ENCODE data around the gene TPCN2. TPM values are rescaled to one million over a fixed set of nuclear protein-coding genes. Genes with fewer than 3 reads are reported as not detected.

TPCN2 gene
- total RNA-seq, 8 experiments from 2014 or later, result 3.6 to 17.2 (median 5.6) TPM

GRCh38 chr11:69162505-69162904 is 113.8 kb downstream of the TPCN2 start:
- in situ Hi-C loops (cut with MboI; ENCODE audit: low pct_unique_long_range_greater_than_20kb in 2 of 9, low sequenced_read_pairs in 9 of 9, unreplicated experiment in 9 of 9), result no loop called here
- ATAC-seq (replicated peaks in 6 of 8), result no peak
- Histone ChIP-seq H3K4me1 (replicated peaks in 1 of 2) (peaks cover 6% of the 10 kb centered on the region in 2 donors), H3K27ac (no peak overlapping the region), H3K4me3 (no peak overlapping the region)

GRCh38 chr11:69163842-69164241 is 115.1 kb downstream of the TPCN2 start:
- H3K4me1 ChIP-seq (replicated peaks in 1 of 2), result no peaks in the 10 kb centered on the region
- H3K27ac ChIP-seq, result no peak overlapping the region
- in situ Hi-C loops (cut with MboI; ENCODE audit: low pct_unique_long_range_greater_than_20kb in 2 of 9, low sequenced_read_pairs in 9 of 9, unreplicated experiment in 9 of 9), result no loop called here
- WGBS, 10 experiments, result 67 to 100% (median 88%) methylated on average over 1 of the region's 1 CpG; no CpG with 5 or more reads in 1 of the 10 experiments
- ATAC-seq (replicated peaks in 6 of 8), result no peak
- no peak overlapping the region for H3K4me3 ChIP-seq

- no peak overlapping the region for H3K4me3 ChIP-seq
- H3K4me1 ChIP-seq (replicated peaks in 1 of 2), result no peaks in the 10 kb centered on the region
- ATAC-seq (replicated peaks in 6 of 8), result no peak
- in situ Hi-C loops (cut with MboI; ENCODE audit: low pct_unique_long_range_greater_than_20kb in 2 of 9, low sequenced_read_pairs in 9 of 9, unreplicated experiment in 9 of 9), result no loop called here
- WGBS, 10 experiments, result 60 to 100% (median 90%) methylated on average over 1 to 7 of the region's 10 CpGs; no CpG with 5 or more reads in 3 of the 10 experiments
- no peak overlapping the region for H3K27ac ChIP-seq
Measured at GRCh38 chr11:69164824-69165223, 116.1 kb downstream of the TPCN2 start.

GRCh38 chr11:69165775-69166174 is 117.0 kb downstream of the TPCN2 start:
- 67 to 100% (median 82%) methylated on average over 1 of the region's 2 CpGs; no CpG with 5 or more reads in 4 of the 10 experiments for WGBS, 10 experiments
- H3K4me3 ChIP-seq, result no peak overlapping the region
- no peak for ATAC-seq (replicated peaks in 6 of 8)
- H3K4me1 ChIP-seq (replicated peaks in 1 of 2), result no peaks in the 10 kb centered on the region
- in situ Hi-C loops (cut with MboI; ENCODE audit: low pct_unique_long_range_greater_than_20kb in 2 of 9, low sequenced_read_pairs in 9 of 9, unreplicated experiment in 9 of 9), result no loop called here
- no peak overlapping the region for H3K27ac ChIP-seq

- ATAC-seq (replicated peaks in 6 of 8), result peak; percentile 79 to 99 (median 98)
- WGBS, 10 experiments, result 10 to 100% (median 26%) methylated on average over 1 to 9 of the region's 21 CpGs; no CpG with 5 or more reads in 4 of the 10 experiments
- no peak overlapping the region for H3K4me3 ChIP-seq
- no peaks in the 10 kb centered on the region for H3K4me1 ChIP-seq (replicated peaks in 1 of 2)
- in situ Hi-C loops (cut with MboI; ENCODE audit: low pct_unique_long_range_greater_than_20kb in 2 of 9, low sequenced_read_pairs in 9 of 9, unreplicated experiment in 9 of 9), result no loop called here
- H3K27ac ChIP-seq, result no peak overlapping the region
Measured at GRCh38 chr11:69166218-69167115, 117.7 kb downstream of the TPCN2 start.

GRCh38 chr11:69167130-69167915 is 118.6 kb downstream of the TPCN2 start:
- 0 to 100% (median 74%) methylated on average over 1 to 6 of the region's 10 CpGs; no CpG with 5 or more reads in 2 of the 10 experiments for WGBS, 10 experiments
- Histone ChIP-seq H3K4me3 (no peak overlapping the region), H3K4me1 (replicated peaks in 1 of 2) (no peaks in the 10 kb centered on the region), H3K27ac (no peak overlapping the region)
- in situ Hi-C loops (cut with MboI; ENCODE audit: low pct_unique_long_range_greater_than_20kb in 2 of 9, low sequenced_read_pairs in 9 of 9, unreplicated experiment in 9 of 9), result no loop called here
- ATAC-seq (replicated peaks in 6 of 8), result no peak

- in situ Hi-C loops (cut with MboI; ENCODE audit: low pct_unique_long_range_greater_than_20kb in 2 of 9, low sequenced_read_pairs in 9 of 9, unreplicated experiment in 9 of 9), result no loop called here
- no peak for ATAC-seq (replicated peaks in 6 of 8)
- 30 to 86% (median 60%) methylated on average over 1 to 4 of the region's 9 CpGs; no CpG with 5 or more reads in 5 of the 10 experiments for WGBS, 10 experiments
- H3K27ac ChIP-seq, result no peak overlapping the region
- no peak overlapping the region for H3K4me3 ChIP-seq
- no peaks in the 10 kb centered on the region for H3K4me1 ChIP-seq (replicated peaks in 1 of 2)
Measured at GRCh38 chr11:69167916-69168691, 119.4 kb downstream of the TPCN2 start.

- no peak for ATAC-seq (replicated peaks in 6 of 8)
- H3K4me1 ChIP-seq (replicated peaks in 1 of 2), result no peaks in the 10 kb centered on the region
- 20 to 94% (median 78%) methylated on average over 1 to 2 of the region's 3 CpGs; no CpG with 5 or more reads in 5 of the 10 experiments for WGBS, 10 experiments
Measured at GRCh38 chr11:69169479-69169878, 120.7 kb downstream of the TPCN2 start.

GRCh38 chr11:69170704-69171103 is 122.0 kb downstream of the TPCN2 start:
- H3K4me1 ChIP-seq (replicated peaks in 1 of 2), result no peaks in the 10 kb centered on the region

More at GRCh38 chr11:69169479-69169878, 120.7 kb downstream of the TPCN2 start:
- no peak overlapping the region for H3K4me3 ChIP-seq
- no peak overlapping the region for H3K27ac ChIP-seq
- in situ Hi-C loops (cut with MboI; ENCODE audit: low pct_unique_long_range_greater_than_20kb in 2 of 9, low sequenced_read_pairs in 9 of 9, unreplicated experiment in 9 of 9), result no loop called here

GRCh38 chr11:69171476-69172240 is 122.9 kb downstream of the TPCN2 start:
- in situ Hi-C loops (cut with MboI; ENCODE audit: low pct_unique_long_range_greater_than_20kb in 2 of 9, low sequenced_read_pairs in 9 of 9, unreplicated experiment in 9 of 9), result no loop called here
- H3K27ac ChIP-seq, result no peak overlapping the region
- no peak for ATAC-seq (replicated peaks in 6 of 8)
- no peak overlapping the region for H3K4me3 ChIP-seq
- WGBS, 10 experiments, result 38 to 90% (median 77%) methylated on average over 1 to 4 of the region's 6 CpGs; no CpG with 5 or more reads in 2 of the 10 experiments
- H3K4me1 ChIP-seq (replicated peaks in 1 of 2), result no peaks in the 10 kb centered on the region

More at GRCh38 chr11:69170704-69171103, 122.0 kb downstream of the TPCN2 start:
- Histone ChIP-seq H3K4me3 (no peak overlapping the region), H3K27ac (no peak overlapping the region)
- in situ Hi-C loops (cut with MboI; ENCODE audit: low pct_unique_long_range_greater_than_20kb in 2 of 9, low sequenced_read_pairs in 9 of 9, unreplicated experiment in 9 of 9), result no loop called here
- 40 to 75% (median 67%) methylated on average over 1 to 5 of the region's 6 CpGs; no CpG with 5 or more reads in 5 of the 10 experiments for WGBS, 10 experiments
- no peak for ATAC-seq (replicated peaks in 6 of 8)

GRCh38 chr11:69172674-69173073 is 123.9 kb downstream of the TPCN2 start:
- Histone ChIP-seq H3K4me3 (no peak overlapping the region), H3K27ac (no peak overlapping the region), H3K4me1 (replicated peaks in 1 of 2) (no peaks in the 10 kb centered on the region)
- in situ Hi-C loops (cut with MboI; ENCODE audit: low pct_unique_long_range_greater_than_20kb in 2 of 9, low sequenced_read_pairs in 9 of 9, unreplicated experiment in 9 of 9), result no loop called here
- ATAC-seq (replicated peaks in 6 of 8), result peak in 3 of 8 experiments; percentile 36 to 51 (median 47)
- 0 to 40% methylated on average over 1 of the region's 1 CpG; no CpG with 5 or more reads in 8 of the 10 experiments for WGBS, 10 experiments

GRCh38 chr11:69173331-69173730 is 124.6 kb downstream of the TPCN2 start:
- in situ Hi-C loops (cut with MboI; ENCODE audit: low pct_unique_long_range_greater_than_20kb in 2 of 9, low sequenced_read_pairs in 9 of 9, unreplicated experiment in 9 of 9), result no loop called here
- no peak for ATAC-seq (replicated peaks in 6 of 8)
- WGBS, 10 experiments, result 0 to 100% (median 100%) methylated on average over 1 to 3 of the region's 3 CpGs; no CpG with 5 or more reads in 5 of the 10 experiments
- no peaks in the 10 kb centered on the region for H3K4me1 ChIP-seq (replicated peaks in 1 of 2)
- H3K4me3 ChIP-seq, result no peak overlapping the region
- H3K27ac ChIP-seq, result no peak overlapping the region

Data from motor neuron (in vitro differentiated cells).